HG02571 (cell line): ENCODE measurements around the gene TFRC.
"Not testable (repeated sequence)": the region's sequence is repeated elsewhere in the genome, so short reads cannot be mapped to it uniquely, and the experiment has no call there.

Source experiments
- ATAC-seq: cut with Tn5 transposase; IDR thresholded peaks from one replicate; pipeline ENCODE4 v1.9.1; 2021; ENCODE audit warnings: mild to moderate bottlenecking, moderate library complexity; ENCODE audit not compliant: unreplicated experiment

Gene TFRC

DNA sequence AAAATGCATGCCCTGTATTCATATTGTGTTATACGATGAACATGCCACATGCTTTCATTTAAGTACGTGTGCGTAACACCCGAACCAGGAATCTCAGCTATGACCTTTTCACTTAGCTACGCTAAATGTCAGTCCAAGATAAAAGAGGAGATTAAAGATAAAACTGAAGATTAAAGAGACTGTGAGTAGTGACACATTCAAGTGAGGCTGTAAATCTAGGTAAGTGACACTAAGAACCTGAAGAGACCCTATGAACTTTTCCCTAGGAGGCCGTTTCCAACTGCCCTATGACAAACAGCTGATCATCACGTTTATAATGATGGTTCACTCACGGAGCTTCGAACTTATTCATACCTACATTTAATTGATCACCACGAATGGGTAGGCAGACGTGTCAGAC lies 32.2 kb downstream of the TFRC start:
- no peak for ATAC-seq

GRCh38 chr3:196048922-196049598 lies 32.8 kb downstream of the TFRC start:
- ATAC-seq, result no peak

DNA sequence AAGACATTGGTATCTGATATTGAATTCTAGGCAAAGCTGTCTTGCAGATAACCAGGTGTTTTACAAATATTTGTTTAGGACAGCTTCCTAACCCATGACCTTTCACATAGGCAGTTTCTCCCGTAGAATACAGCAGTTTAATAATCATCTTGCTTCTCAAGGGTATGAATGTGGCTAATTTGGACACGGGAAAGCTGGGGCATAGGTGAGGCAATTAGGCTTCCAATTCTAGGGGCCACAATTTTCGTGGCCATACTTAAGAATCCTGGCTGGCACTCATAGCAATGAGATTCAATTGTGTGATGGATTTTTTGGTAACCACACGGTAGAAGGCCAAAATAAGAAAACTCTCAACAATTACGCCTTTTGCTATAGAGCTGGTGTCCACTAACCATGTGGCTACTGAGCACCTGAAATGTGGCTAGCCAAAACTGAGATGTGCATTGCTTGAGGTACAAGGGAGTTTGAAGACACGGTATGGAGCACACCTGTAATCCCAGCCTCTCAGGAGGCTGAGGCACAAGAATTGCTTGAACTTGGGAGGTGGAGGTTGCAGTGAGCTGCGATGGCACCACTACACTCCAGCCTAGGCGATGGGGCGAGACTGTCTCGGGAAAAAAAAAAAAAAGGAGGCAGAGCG lies 34.4 kb downstream of the TFRC start:
- no peak for ATAC-seq

- no peak for ATAC-seq
These were observed 37.4 kb downstream of the TFRC start for GRCh38 chr3:196044513-196044912.

DNA sequence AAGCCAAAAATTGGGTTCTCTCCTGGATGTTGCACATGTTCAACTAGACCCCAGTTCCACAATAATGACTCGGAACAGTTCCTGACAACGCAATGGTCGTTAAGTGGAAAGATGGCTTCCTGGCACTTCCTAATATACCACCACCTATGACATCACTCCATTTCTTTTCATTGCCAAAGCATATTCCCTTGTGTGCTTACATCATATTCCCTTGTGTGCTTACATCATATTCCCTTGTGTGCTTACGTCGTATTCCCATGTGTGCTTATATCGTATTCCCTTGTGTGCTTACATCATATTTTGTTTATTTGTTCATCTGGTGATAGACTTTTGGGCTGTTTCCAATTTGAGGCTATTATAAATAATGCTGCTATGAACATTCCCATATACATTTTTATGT lies 39.2 kb downstream of the TFRC start:
- no peak for ATAC-seq

GRCh38 chr3:196039359-196039758 lies 42.5 kb downstream of the TFRC start:
- ATAC-seq, result no peak

DNA sequence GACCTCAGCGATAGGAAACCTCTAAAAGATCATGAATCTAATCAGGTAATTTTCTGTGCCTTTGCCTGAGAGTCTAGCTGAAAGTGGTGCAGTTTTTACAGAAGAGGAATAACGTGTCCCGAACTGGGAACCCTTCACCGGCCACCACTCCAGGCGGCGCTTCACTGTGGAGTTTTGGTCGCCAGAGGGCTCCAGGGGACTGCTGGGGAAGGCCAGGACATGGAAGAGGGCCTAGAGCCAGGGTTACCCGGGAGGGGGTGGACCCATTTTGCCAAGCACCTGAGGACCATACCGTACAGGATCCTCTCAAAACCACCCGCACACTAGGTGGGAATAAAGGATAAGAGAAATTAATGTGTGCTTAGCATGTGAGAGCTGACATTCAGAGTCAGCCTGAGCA lies 55.8 kb downstream of the TFRC start:
- ATAC-seq, result not testable (repeated sequence)

GRCh38 chr3:196024968-196025367 lies 56.9 kb downstream of the TFRC start:
- no peak for ATAC-seq

DNA sequence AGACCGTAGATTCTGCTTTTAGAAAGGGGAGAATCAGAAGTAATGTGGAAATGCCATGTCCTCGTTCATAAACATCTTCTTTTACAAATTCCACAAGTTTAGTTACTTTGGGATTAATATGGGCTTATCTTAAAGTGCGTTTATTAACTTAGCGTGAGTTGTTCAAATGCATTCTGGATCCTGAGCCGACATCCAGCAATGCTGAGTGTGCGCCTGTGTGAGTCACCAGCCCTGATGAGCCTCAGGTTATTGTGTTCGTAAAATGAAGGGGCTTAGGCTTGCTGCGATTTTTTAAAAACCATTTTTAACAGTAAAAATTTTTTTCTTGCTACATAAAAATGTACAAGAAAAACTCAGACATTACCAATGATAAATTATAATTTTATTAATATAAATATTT lies 57.9 kb downstream of the TFRC start:
- no peak for ATAC-seq

- not testable (repeated sequence) for ATAC-seq
These were observed 59.4 kb downstream of the TFRC start for GRCh38 chr3:196022499-196022878.

- ATAC-seq, result no peak
These were observed 61.5 kb downstream of the TFRC start for GRCh38 chr3:196020373-196020772.

- ATAC-seq, result not testable (repeated sequence)
These were observed 62.3 kb downstream of the TFRC start for GRCh38 chr3:196019576-196019975.

GRCh38 chr3:196018159-196018558 lies 63.7 kb downstream of the TFRC start:
- not testable (repeated sequence) for ATAC-seq

GRCh38 chr3:196016485-196016884 lies 65.4 kb downstream of the TFRC start:
- no peak for ATAC-seq

- no peak for ATAC-seq
These were observed 65.8 kb downstream of the TFRC start for GRCh38 chr3:196016059-196016458.

DNA sequence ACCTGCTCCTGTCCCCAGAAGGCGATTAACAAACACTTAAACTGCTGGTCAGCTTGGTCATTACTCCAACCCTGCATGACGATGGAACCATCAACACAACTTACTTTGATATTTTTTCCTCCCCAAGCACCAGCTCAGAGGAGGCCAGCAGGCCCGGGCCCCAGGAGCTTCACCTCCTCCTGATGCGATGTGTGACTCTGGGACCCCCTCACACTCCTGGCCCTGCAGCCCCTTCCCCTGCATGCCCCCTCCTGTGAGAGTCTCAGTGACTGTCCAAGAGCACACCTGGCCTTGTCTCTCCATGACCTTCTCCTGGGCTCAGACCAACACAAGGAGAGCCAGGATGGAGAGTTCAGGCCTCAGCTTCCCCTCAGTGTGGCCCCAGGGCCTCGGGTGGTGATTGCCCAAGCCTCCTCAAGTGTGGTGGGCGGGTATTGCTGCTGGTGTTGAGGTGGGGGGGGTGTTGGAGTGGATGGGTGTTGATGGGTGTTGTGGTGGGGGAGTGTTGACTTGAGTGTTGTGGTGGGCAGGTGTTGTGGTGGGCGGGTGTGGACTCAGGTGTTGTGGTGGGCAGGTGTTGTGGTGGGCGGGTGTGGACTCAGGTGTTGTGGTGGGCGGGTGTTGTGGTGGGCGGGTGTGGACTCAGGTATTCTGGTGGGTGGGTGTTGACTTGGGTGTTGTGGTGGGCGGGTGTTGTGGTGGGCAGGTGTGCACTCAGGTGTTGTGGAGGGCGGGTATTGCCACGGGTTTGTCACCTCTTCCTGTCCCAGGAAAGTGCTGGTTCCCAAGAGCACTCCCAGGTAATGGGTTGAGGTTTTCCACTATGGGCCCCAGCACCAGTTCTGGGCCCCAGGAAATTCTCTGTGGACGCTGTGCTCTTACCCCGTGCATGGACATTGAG lies 68.1 kb downstream of the TFRC start:
- ATAC-seq, result no peak

- no peak for ATAC-seq
These were observed 68.9 kb downstream of the TFRC start for GRCh38 chr3:196012941-196013476.

DNA sequence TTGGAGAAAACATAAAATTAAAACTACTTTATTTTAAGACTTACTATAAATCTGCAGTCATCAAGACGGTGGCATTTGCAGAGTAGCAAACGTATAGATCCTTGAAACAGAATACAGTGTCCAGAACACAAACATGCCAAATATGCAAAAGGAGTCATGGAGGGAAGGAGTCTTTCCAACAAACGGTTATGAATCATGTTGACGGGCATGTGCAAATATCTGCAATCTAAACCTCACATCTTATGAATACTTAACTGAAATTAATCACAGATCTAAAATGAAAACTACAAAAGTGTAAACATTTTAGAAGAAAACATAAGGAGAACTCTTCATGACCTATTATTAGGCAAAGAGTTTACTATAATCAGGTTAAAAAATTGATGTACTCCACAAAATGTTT lies 69.4 kb downstream of the TFRC start:
- no peak for ATAC-seq

DNA sequence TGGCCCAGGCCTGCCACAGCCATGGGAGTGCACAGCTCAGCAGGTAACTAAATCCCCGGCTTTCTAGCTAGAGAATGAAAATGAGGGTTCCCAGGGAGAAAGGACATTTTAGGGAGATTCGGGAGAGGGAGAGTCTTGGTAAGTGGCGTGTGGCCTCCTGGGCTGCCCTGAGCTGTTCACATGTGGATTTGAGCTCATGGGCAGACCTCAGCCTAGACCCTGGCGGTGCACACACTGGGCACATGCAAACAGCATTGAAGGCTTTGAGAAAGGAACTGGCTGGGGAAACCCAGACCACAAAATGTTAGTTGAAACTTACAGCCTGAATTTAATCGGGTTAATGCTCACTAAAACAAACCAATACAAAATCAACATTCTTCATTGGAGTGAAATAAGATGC lies 72.4 kb downstream of the TFRC start:
- no peak for ATAC-seq

GRCh38 chr3:196008929-196009328 lies 73.0 kb downstream of the TFRC start:
- ATAC-seq, result no peak

DNA sequence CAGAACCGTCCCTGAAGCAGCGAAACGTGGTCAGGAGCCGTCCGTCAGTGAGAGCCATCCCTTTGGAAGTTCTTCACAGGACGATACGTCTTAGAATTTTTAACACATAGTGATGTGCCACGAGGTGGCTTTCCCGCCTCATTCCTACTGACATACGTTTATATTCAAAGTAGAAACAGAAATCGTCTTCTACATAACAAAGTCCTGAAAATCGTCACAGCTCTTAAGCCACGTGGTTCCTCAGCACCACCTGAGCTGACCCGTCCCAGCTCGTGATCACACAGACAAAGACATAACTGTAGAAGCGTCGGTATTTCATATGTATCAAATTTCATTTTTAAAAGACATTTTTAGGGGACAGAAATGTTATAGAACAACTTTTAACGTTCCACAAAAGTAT lies 73.5 kb downstream of the TFRC start:
- no peak for ATAC-seq
